Measurements from ENCODE around the gene SH3RF3.

DNA sequence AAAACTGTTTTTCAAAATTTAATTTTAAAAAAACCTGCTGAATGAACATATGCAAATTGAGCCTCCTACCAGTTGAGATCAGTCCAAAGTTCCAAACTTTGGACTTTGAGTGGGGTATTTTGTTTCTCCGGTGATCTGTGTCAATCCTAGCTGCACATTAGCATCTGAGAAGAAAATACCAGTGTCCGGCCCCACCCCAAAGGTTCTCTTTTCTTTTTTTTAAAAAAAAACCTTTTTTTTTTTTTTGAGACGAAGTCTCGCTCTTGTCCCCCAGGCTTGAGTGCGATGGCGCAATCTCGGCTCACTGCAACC, 393.0 kb downstream of the SH3RF3 start:
- TF ChIP-seq, protein P1, sequence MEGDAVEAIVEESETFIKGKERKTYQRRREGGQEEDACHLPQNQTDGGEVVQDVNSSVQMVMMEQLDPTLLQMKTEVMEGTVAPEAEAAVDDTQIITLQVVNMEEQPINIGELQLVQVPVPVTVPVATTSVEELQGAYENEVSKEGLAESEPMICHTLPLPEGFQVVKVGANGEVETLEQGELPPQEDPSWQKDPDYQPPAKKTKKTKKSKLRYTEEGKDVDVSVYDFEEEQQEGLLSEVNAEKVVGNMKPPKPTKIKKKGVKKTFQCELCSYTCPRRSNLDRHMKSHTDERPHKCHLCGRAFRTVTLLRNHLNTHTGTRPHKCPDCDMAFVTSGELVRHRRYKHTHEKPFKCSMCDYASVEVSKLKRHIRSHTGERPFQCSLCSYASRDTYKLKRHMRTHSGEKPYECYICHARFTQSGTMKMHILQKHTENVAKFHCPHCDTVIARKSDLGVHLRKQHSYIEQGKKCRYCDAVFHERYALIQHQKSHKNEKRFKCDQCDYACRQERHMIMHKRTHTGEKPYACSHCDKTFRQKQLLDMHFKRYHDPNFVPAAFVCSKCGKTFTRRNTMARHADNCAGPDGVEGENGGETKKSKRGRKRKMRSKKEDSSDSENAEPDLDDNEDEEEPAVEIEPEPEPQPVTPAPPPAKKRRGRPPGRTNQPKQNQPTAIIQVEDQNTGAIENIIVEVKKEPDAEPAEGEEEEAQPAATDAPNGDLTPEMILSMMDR (IDR thresholded peaks at IDR 0.05): no peak
- TF ChIP-seq, protein P2, sequence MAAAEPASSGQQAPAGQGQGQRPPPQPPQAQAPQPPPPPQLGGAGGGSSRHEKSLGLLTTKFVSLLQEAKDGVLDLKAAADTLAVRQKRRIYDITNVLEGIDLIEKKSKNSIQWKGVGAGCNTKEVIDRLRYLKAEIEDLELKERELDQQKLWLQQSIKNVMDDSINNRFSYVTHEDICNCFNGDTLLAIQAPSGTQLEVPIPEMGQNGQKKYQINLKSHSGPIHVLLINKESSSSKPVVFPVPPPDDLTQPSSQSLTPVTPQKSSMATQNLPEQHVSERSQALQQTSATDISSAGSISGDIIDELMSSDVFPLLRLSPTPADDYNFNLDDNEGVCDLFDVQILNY (CRISPR knock-in tag; IDR thresholded peaks at IDR 0.05): no peak
- TF ChIP-seq ZSCAN18 (CRISPR knock-in tag; IDR thresholded peaks at IDR 0.05) (no peak), CREB1 (CRISPR knock-in tag; IDR thresholded peaks at IDR 0.05) (no peak), ATF6 (CRISPR knock-in tag; IDR thresholded peaks at IDR 0.05) (no peak), E2F1 (CRISPR knock-in tag; IDR thresholded peaks at IDR 0.05) (no peak), USF2 (CRISPR knock-in tag; IDR thresholded peaks at IDR 0.05) (no peak), NR3C1 (CRISPR knock-in tag; conservative IDR thresholded peaks at IDR 0.05; ENCODE audit: low read depth) (no peak), ATF3 (CRISPR knock-in tag; conservative IDR thresholded peaks at IDR 0.05) (no peak)
- TF ChIP-seq, protein P3, sequence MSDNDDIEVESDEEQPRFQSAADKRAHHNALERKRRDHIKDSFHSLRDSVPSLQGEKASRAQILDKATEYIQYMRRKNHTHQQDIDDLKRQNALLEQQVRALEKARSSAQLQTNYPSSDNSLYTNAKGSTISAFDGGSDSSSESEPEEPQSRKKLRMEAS (CRISPR knock-in tag; IDR thresholded peaks at IDR 0.05): no peak
- TF ChIP-seq, protein P4, sequence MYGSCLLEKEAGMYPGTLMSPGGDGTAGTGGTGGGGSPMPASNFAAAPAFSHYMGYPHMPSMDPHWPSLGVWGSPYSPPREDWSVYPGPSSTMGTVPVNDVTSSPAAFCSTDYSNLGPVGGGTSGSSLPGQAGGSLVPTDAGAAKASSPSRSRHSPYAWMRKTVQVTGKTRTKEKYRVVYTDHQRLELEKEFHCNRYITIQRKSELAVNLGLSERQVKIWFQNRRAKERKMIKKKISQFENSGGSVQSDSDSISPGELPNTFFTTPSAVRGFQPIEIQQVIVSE (CRISPR knock-in tag; IDR thresholded peaks at IDR 0.05; ENCODE audit: borderline replicate concordance): no peak

All from WTC11 (cell line).